ENCODE results near the gene FAT1. TPM values are rescaled to one million over a fixed set of nuclear protein-coding genes. Genes with fewer than 3 reads are reported as not detected.

FAT1 gene
- total and polyA plus RNA-seq, 2 donors (not counting 1 experiment from before 2014, with no cell fraction given): 0.07 to 0.15 TPM

GRCh38 chr4:186699881-186700397 is 23.7 kb downstream of the FAT1 start:
- H3K79me2 ChIP-seq (ENCODE audit: control insufficient read depth, insufficient read depth, low read length): no peaks in the 10 kb centered on the region
- Mint-ChIP-seq H3K4me3 (no peak overlapping the region), H3K27me3 (no peaks in the 10 kb centered on the region), H3K27ac (no peak overlapping the region), H3K4me1 (no peaks in the 10 kb centered on the region), H3K9me3 (ENCODE audit: insufficient read depth) (no peaks in the 10 kb centered on the region)
- POLR2A ChIA-PET: no interaction called here
- no peak overlapping the region for H3K9ac ChIP-seq (ENCODE audit: low read length)
- H2AFZ ChIP-seq (ENCODE audit: insufficient read depth, low read depth, low read length, poor library complexity, severe bottlenecking): no peak overlapping the region
- H3K9me3 ChIP-seq (ENCODE audit: control extremely low read depth in 1 of 3, control insufficient read depth in 2 of 3, insufficient read depth in 1 of 3, low read length in 2 of 3): peaks cover 0 to 13% (median 0%) of the 10 kb centered on the region in 3 donors
- TF ChIP-seq, protein P1, sequence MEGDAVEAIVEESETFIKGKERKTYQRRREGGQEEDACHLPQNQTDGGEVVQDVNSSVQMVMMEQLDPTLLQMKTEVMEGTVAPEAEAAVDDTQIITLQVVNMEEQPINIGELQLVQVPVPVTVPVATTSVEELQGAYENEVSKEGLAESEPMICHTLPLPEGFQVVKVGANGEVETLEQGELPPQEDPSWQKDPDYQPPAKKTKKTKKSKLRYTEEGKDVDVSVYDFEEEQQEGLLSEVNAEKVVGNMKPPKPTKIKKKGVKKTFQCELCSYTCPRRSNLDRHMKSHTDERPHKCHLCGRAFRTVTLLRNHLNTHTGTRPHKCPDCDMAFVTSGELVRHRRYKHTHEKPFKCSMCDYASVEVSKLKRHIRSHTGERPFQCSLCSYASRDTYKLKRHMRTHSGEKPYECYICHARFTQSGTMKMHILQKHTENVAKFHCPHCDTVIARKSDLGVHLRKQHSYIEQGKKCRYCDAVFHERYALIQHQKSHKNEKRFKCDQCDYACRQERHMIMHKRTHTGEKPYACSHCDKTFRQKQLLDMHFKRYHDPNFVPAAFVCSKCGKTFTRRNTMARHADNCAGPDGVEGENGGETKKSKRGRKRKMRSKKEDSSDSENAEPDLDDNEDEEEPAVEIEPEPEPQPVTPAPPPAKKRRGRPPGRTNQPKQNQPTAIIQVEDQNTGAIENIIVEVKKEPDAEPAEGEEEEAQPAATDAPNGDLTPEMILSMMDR (IDR thresholded peaks at IDR 0.05): no peak
- TF ChIP-seq EZH2 (IDR thresholded peaks at IDR 0.05; ENCODE audit: borderline replicate concordance, insufficient read depth, low read depth, low read length, poor library complexity, severe bottlenecking): no peak
- CTCF ChIA-PET: interaction anchor here (0.7 kb wide), 1 partner anchor 33 kb away, joined by 4 read pairs; no protein-coding TSS in a partner anchor
- no peak overlapping the region for H3K4me2 ChIP-seq (replicated peaks; ENCODE audit: low read depth, low read length, poor library complexity, severe bottlenecking)
- WGBS (ENCODE audit: insufficient coverage): 92% methylated on average over 9 of the region's 11 CpGs
- DNase-seq (no peak), ATAC-seq (ENCODE audit: low read depth) (no peak)
- no peaks in the 10 kb centered on the region for H4K20me1 ChIP-seq (ENCODE audit: control insufficient read depth, insufficient read depth, low read length, poor library complexity, severe bottlenecking)
- intact Hi-C loops (cut with micrococcal nuclease): no loop called here
- H3K27me3 ChIP-seq (replicated peaks in 1 of 4; ENCODE audit: control extremely low read depth in 1 of 4, control insufficient read depth in 3 of 4, insufficient read depth in 4 of 4, low read length in 3 of 4): no peaks in the 10 kb centered on the region
- no peaks in the 10 kb centered on the region for H3K36me3 ChIP-seq (replicated peaks in 1 of 2; ENCODE audit: control extremely low read depth in 1 of 2, control insufficient read depth in 1 of 2, extremely low read depth in 1 of 2, insufficient read depth in 2 of 2, low read length in 1 of 2)
- no peaks in the 10 kb centered on the region for H3K4me1 ChIP-seq (ENCODE audit: control insufficient read depth in 2 of 2, insufficient read depth in 2 of 2, low read length in 2 of 2)
- H3K27ac ChIP-seq (ENCODE audit: low read length in 2 of 2): no peak overlapping the region
- no peak overlapping the region for H3K4me3 ChIP-seq (ENCODE audit: control extremely low read depth in 1 of 5, extremely low read depth in 1 of 5, insufficient read depth in 1 of 5, low read depth in 2 of 5, low read length in 4 of 5)

DNA sequence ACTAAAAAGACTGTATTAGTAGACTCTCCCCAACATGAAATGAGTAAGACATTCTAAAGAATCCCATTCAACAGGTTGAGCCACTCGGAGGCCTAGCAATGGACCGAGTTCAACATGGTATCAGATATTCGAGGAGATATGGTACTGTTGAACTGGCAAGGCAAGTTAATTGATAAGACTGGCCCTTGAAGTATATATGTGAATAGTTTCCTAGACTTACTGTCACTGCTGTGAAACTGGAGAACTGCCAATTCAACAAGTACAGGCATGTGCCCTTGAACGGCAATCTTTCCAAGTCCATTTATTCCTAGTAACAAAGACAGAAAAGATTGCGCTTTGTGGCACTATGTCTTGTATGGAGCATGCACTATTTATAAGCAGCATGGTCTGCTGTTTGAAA is 24.4 kb downstream of the FAT1 start:
- WGBS (ENCODE audit: insufficient coverage): 86% methylated on average over 3 of the region's 5 CpGs
- H3K9ac ChIP-seq (ENCODE audit: low read length): no peak overlapping the region
- no peaks in the 10 kb centered on the region for H3K4me1 ChIP-seq (ENCODE audit: control insufficient read depth in 2 of 2, insufficient read depth in 2 of 2, low read length in 2 of 2)
- H3K4me3 ChIP-seq (ENCODE audit: control extremely low read depth in 1 of 5, extremely low read depth in 1 of 5, insufficient read depth in 1 of 5, low read depth in 2 of 5, low read length in 4 of 5): no peak overlapping the region
- intact Hi-C loops (cut with micrococcal nuclease): no loop called here
- no peaks in the 10 kb centered on the region for H3K4me1 Mint-ChIP-seq
- H3K79me2 ChIP-seq (ENCODE audit: control insufficient read depth, insufficient read depth, low read length): no peaks in the 10 kb centered on the region
- no peak overlapping the region for H3K4me2 ChIP-seq (replicated peaks; ENCODE audit: low read depth, low read length, poor library complexity, severe bottlenecking)
- ATAC-seq (ENCODE audit: low read depth) (no peak), DNase-seq (no peak)
- H3K27me3 Mint-ChIP-seq: no peaks in the 10 kb centered on the region
- no peaks in the 10 kb centered on the region for H3K9me3 Mint-ChIP-seq (ENCODE audit: insufficient read depth)
- H2AFZ ChIP-seq (ENCODE audit: insufficient read depth, low read depth, low read length, poor library complexity, severe bottlenecking): no peak overlapping the region
- no peak overlapping the region for H3K4me3 Mint-ChIP-seq
- TF ChIP-seq EZH2 (IDR thresholded peaks at IDR 0.05; ENCODE audit: borderline replicate concordance, insufficient read depth, low read depth, low read length, poor library complexity, severe bottlenecking): no peak
- TF ChIP-seq, protein P1 (IDR thresholded peaks at IDR 0.05): no peak
- CTCF ChIA-PET: interaction anchor here (0.7 kb wide), 1 partner anchor 32 kb away, joined by 4 read pairs; no protein-coding TSS in a partner anchor
- H3K36me3 ChIP-seq (replicated peaks in 1 of 2; ENCODE audit: control extremely low read depth in 1 of 2, control insufficient read depth in 1 of 2, extremely low read depth in 1 of 2, insufficient read depth in 2 of 2, low read length in 1 of 2): no peaks in the 10 kb centered on the region
- H3K9me3 ChIP-seq (ENCODE audit: control extremely low read depth in 1 of 3, control insufficient read depth in 2 of 3, insufficient read depth in 1 of 3, low read length in 2 of 3): peaks cover 0 to 12% (median 0%) of the 10 kb centered on the region in 3 donors
- H3K27ac ChIP-seq (ENCODE audit: low read length in 2 of 2): no peak overlapping the region
- H3K27me3 ChIP-seq (replicated peaks in 1 of 4; ENCODE audit: control extremely low read depth in 1 of 4, control insufficient read depth in 3 of 4, insufficient read depth in 4 of 4, low read length in 3 of 4): no peaks in the 10 kb centered on the region
- POLR2A ChIA-PET: no interaction called here
- H3K27ac Mint-ChIP-seq: no peak overlapping the region
- no peaks in the 10 kb centered on the region for H4K20me1 ChIP-seq (ENCODE audit: control insufficient read depth, insufficient read depth, low read length, poor library complexity, severe bottlenecking)
